ENCODE data around the gene SLC35G2. TPM values are rescaled to one million over a fixed set of nuclear protein-coding genes. Genes with fewer than 3 reads are reported as not detected.
"Not testable (repeated sequence)": the region's sequence is repeated elsewhere in the genome, so short reads cannot be mapped to it uniquely, and the experiment has no call there.

Gene SLC35G2
- total RNA-seq, 1 donor from 2014 or later, result 8.2 TPM

DNA sequence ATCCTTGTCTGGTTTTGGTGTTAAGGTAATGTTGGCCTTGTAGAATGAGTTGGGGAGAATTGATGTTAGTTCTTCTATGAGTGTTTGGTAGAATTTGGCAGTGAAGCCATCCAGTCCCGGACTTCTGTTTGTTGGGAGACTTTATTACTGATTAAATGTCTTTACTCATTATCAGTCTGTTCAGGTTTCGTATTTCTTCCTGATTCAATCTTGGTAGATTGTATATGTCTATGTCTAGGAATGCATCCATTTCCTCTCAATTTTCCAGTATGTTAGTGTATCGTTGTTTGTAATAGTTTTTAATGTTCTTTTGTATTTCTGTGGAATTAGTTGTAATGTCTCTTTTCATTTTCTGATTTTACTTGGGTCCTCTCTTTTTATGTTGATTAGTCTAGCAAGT is 82.5 kb downstream of the SLC35G2 start:
- no peak for DNase-seq (ENCODE audit: low spot score)
- Mint-ChIP-seq H3K9me3 (ENCODE audit: unreplicated experiment) (no peaks in the 10 kb centered on the region), H3K4me3 (ENCODE audit: unreplicated experiment) (no peak overlapping the region), H3K4me1 (ENCODE audit: unreplicated experiment) (peaks cover 21% of the 10 kb centered on the region), H3K27ac (ENCODE audit: unreplicated experiment) (no peak overlapping the region), H3K27me3 (ENCODE audit: unreplicated experiment) (peaks cover 5% of the 10 kb centered on the region), H3K36me3 (ENCODE audit: low read depth, unreplicated experiment) (peaks cover 19% of the 10 kb centered on the region)
- TF ChIP-seq, protein P1, sequence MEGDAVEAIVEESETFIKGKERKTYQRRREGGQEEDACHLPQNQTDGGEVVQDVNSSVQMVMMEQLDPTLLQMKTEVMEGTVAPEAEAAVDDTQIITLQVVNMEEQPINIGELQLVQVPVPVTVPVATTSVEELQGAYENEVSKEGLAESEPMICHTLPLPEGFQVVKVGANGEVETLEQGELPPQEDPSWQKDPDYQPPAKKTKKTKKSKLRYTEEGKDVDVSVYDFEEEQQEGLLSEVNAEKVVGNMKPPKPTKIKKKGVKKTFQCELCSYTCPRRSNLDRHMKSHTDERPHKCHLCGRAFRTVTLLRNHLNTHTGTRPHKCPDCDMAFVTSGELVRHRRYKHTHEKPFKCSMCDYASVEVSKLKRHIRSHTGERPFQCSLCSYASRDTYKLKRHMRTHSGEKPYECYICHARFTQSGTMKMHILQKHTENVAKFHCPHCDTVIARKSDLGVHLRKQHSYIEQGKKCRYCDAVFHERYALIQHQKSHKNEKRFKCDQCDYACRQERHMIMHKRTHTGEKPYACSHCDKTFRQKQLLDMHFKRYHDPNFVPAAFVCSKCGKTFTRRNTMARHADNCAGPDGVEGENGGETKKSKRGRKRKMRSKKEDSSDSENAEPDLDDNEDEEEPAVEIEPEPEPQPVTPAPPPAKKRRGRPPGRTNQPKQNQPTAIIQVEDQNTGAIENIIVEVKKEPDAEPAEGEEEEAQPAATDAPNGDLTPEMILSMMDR (IDR thresholded peaks at IDR 0.05; ENCODE audit: unreplicated experiment), result no peak

DNA sequence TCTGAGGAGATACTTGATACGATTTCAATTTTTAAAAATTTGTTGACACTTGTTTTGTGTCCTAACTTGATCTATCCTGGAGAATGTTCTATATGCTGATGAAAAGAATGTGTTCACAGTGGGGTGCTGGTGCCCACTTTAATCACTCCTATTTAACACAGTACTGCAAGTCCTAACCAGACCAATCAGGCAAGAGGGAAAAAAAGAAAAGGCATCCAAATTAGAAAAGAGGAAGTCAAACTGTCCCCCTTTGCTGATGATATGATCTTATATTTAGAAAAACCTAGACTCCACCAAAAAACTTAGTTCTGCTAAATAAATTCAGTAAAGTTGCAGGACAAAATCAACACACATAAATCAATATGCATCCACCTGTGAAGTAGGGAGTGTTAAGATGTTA is 83.6 kb downstream of the SLC35G2 start:
- H3K27ac Mint-ChIP-seq (ENCODE audit: unreplicated experiment); H3K9me3 Mint-ChIP-seq (ENCODE audit: unreplicated experiment); H3K27me3 Mint-ChIP-seq (ENCODE audit: unreplicated experiment); DNase-seq (ENCODE audit: low spot score); H3K4me3 Mint-ChIP-seq (ENCODE audit: unreplicated experiment): not testable (repeated sequence)
- Mint-ChIP-seq H3K36me3 (ENCODE audit: low read depth, unreplicated experiment) (peaks cover 19% of the 10 kb centered on the region), H3K4me1 (ENCODE audit: unreplicated experiment) (peaks cover 30% of the 10 kb centered on the region)

DNA sequence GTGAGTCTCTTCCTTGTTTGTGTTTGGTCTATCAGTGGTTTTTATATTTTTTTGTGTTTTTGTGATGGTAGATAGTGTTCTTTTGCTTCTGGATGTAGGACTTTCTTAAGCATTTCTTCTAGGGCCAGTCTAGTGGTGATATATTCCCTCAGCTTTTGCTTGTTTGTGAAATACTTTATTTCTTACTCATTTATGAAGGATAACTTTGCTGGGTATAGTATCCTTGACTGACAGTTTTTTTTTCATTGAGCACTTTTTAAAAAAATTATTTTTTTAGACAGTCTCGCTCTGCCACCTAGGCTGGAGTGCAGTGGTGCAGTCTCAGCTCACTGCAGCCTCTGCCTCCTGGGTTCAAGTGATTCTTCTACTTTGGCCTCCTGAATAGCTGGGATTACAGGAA is 85.0 kb downstream of the SLC35G2 start:
- no peak for DNase-seq (ENCODE audit: low spot score)
- no peak overlapping the region for H3K27ac Mint-ChIP-seq (ENCODE audit: unreplicated experiment)
- peaks cover 36% of the 10 kb centered on the region for H3K4me1 Mint-ChIP-seq (ENCODE audit: unreplicated experiment)
- H3K27me3 Mint-ChIP-seq (ENCODE audit: unreplicated experiment), result peaks cover 10% of the 10 kb centered on the region
- no peaks in the 10 kb centered on the region for H3K9me3 Mint-ChIP-seq (ENCODE audit: unreplicated experiment)
- TF ChIP-seq, protein P1 (IDR thresholded peaks at IDR 0.05; ENCODE audit: unreplicated experiment), result no peak
- H3K36me3 Mint-ChIP-seq (ENCODE audit: low read depth, unreplicated experiment), result peaks cover 16% of the 10 kb centered on the region
- no peak overlapping the region for H3K4me3 Mint-ChIP-seq (ENCODE audit: unreplicated experiment)

DNA sequence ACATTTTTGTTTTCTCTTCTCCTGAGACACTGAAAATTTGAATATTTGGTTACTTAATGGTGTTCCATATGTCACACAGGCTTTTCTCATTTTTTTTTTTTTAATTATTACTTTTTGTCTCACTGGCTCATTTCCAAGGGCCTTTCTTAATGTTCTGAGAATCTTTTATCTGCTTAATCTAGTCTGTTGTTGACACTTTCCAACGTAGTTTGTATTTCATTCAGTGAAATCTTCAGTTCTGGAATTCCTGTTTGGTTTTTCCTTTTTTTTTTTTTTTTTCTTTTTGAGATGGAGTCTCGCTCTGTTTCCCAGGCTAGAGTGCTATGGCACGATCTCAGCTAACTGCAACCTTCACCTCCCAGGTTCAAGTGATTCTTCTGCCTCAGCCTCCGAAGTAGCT is 85.8 kb downstream of the SLC35G2 start:
- Mint-ChIP-seq H3K36me3 (ENCODE audit: low read depth, unreplicated experiment) (peaks cover 11% of the 10 kb centered on the region), H3K4me3 (ENCODE audit: unreplicated experiment) (no peak overlapping the region), H3K27ac (ENCODE audit: unreplicated experiment) (no peak overlapping the region), H3K4me1 (ENCODE audit: unreplicated experiment) (peaks cover 37% of the 10 kb centered on the region), H3K27me3 (ENCODE audit: unreplicated experiment) (peaks cover 8% of the 10 kb centered on the region), H3K9me3 (ENCODE audit: unreplicated experiment) (no peaks in the 10 kb centered on the region)
- no peak for DNase-seq (ENCODE audit: low spot score)
- TF ChIP-seq, protein P1 (IDR thresholded peaks at IDR 0.05; ENCODE audit: unreplicated experiment), result no peak

Other genes with a start within 250 kb of the SLC35G2 start
- 30.0 TPM for gene STAG1, start 66.7 kb upstream of the SLC35G2 start, total RNA-seq (ENCODE audit: unreplicated experiment)
- gene NCK1, start 43.1 kb downstream of the SLC35G2 start, total RNA-seq (ENCODE audit: unreplicated experiment), result 53.9 TPM
- gene IL20RB, start 138.9 kb downstream of the SLC35G2 start, total RNA-seq (ENCODE audit: unreplicated experiment), result 2.9 TPM